Testis (tissue), 3 donors: ENCODE measurements around the gene ZNF185. TPM values are rescaled to one million over a fixed set of nuclear protein-coding genes. Genes with fewer than 3 reads are reported as not detected.

Experiments
- DNase-seq: peaks from one replicate; pipeline ENCODE4 v3.0.0-alpha.2; 2019
- H3K27ac ChIP-seq, 2 donors: fragments of 200-600 bp; sonication (generic); one replicate each; pipeline ENCODE4 v1.5.1; 2019
- H3K27me3 ChIP-seq: fragments of 200-600 bp; sonication (generic); one replicate; pipeline ENCODE4 v1.5.1; 2019
- H3K36me3 ChIP-seq: fragments of 200-600 bp; sonication (generic); one replicate; pipeline ENCODE4 v1.5.1; 2017; ENCODE audit warnings: low read depth; ENCODE audit errors: missing control alignments
- H3K4me1 ChIP-seq: fragments of 200-600 bp; sonication (generic); one replicate; pipeline ENCODE4 v1.5.1; 2019
- H3K4me3 ChIP-seq, 2 donors: fragments of 200-600 bp; sonication (generic); one replicate each; pipeline ENCODE4 v1.5.1; 2017 to 2019
- H3K9me3 ChIP-seq: fragments of 200-600 bp; sonication (generic); one replicate; pipeline ENCODE4 v1.5.1; 2017
- CTCF ChIP-seq, 3 experiments: fragments of 450-650 bp in 2 of 3; fragments of 200-600 bp in 1 of 3; sonication (generic) in 1 of 3; IDR thresholded peaks; one replicate each; pipeline ENCODE4 v1.5.1; 2016 to 2019; ENCODE audit warnings: antibody characterized with exemption in 3 of 3, mild to moderate bottlenecking in 2 of 3, moderate library complexity in 1 of 3
- POLR2A ChIP-seq: fragments of 450-650 bp; IDR thresholded peaks from one replicate; pipeline ENCODE4 v1.6.1; 2017; ENCODE audit warnings: antibody characterized with exemption, mild to moderate bottlenecking, moderate library complexity
- WGBS, 2 donors: methylation state at CpG; one replicate each; pipeline ENCODE4 v1.1.5; 2018; 5-methylcytosine and 5-hydroxymethylcytosine counted together
- intact Hi-C: fragments of 100-400 bp; cut with DNase I; formaldehyde crosslinking; loops from one replicate; pipeline ENCODE4 v1.15.1; 2023; ENCODE audit warnings: low total_unique reads
- polyA plus RNA-seq: library from polyadenylated mRNA; stranded (reverse); fragments of 350-450 nt; fragmentation: Illumina TruSeq; extraction: RNeasy Lipid Tissue Mini Kit (QIAGEN cat#74804); gene quantifications from one replicate; pipeline ENCODE4 v1.2.3, GENCODE V29; 2014; ENCODE audit warnings: low read depth, low replicate concordance; ENCODE audit not compliant: insufficient read depth
- total RNA-seq, 2 donors: library from RNA; depleted of rRNA; stranded (reverse); fragments of >200 nt; gene quantifications; one replicate each; pipeline ENCODE4 v1.2.3, GENCODE V29; 2016

Gene ZNF185
- total and polyA plus RNA-seq, 3 donors from 2014 or later = 5.9 to 11.1 (median 6.9) TPM

GRCh38 chrX:152946681-152947080 lies 48.8 kb downstream of the ZNF185 start:
- intact Hi-C loops = no loop called here
- DNase-seq = no peak
- Histone ChIP-seq H3K27ac (no peak overlapping the region), H3K4me3 (no peak overlapping the region), H3K27me3 (no peaks in the 10 kb centered on the region), H3K36me3 (no peaks in the 10 kb centered on the region), H3K9me3 (no peaks in the 10 kb centered on the region), H3K4me1 (no peaks in the 10 kb centered on the region)
- TF ChIP-seq CTCF (IDR thresholded peaks at IDR 0.05) = no peak
- TF ChIP-seq POLR2A = no peak
- 90% methylated on average over 5 of the region's 6 CpGs; no CpG with 5 or more reads in 1 of the 2 donors for WGBS, 2 donors

Other genes starting within 250 kb of the ZNF185 start
- 10 to 100 TPM; 16.0 to 16.3 TPM for gene MAGEA3, start 199.3 kb upstream of the ZNF185 start, total RNA-seq
- gene MAGEA3, start 199.3 kb upstream of the ZNF185 start, polyA plus RNA-seq = 16.1 TPM
- under 1 TPM in 1 of 2 donors, not detected in 1; 0.50 TPM for gene CSAG2, start 188.8 kb upstream of the ZNF185 start, total RNA-seq
- gene CSAG2, start 188.8 kb upstream of the ZNF185 start, polyA plus RNA-seq = not detected
- 1 to 10 TPM; 2.1 to 8.6 TPM for gene MAGEA2B, start 183.4 kb upstream of the ZNF185 start, total RNA-seq
- gene MAGEA2B, start 183.4 kb upstream of the ZNF185 start, polyA plus RNA-seq = 4.9 TPM
- under 1 TPM in 1 of 2 donors, not detected in 1; 0.50 TPM for gene CSAG1, start 164.3 kb upstream of the ZNF185 start, total RNA-seq
- 3.3 TPM for gene CSAG1, start 164.3 kb upstream of the ZNF185 start, polyA plus RNA-seq
- gene MAGEA12, start 164.3 kb upstream of the ZNF185 start, total RNA-seq = 10 to 100 TPM in 1 of 2 donors, 1 to 10 TPM in 1; 8.9 to 11.4 TPM
- gene MAGEA12, start 164.3 kb upstream of the ZNF185 start, polyA plus RNA-seq = 5.6 TPM
- gene MAGEA2, start 144.2 kb upstream of the ZNF185 start, total RNA-seq = 1 to 10 TPM; 6.1 to 9.2 TPM
- gene MAGEA2, start 144.2 kb upstream of the ZNF185 start, polyA plus RNA-seq = 6.2 TPM
- 1 to 10 TPM; 1.9 to 6.0 TPM for gene CSAG3, start 138.8 kb upstream of the ZNF185 start, total RNA-seq
- 6.0 TPM for gene CSAG3, start 138.8 kb upstream of the ZNF185 start, polyA plus RNA-seq
- gene MAGEA6, start 128.4 kb upstream of the ZNF185 start, total RNA-seq = 10 to 100 TPM; 11.0 to 11.3 TPM
- gene MAGEA6, start 128.4 kb upstream of the ZNF185 start, polyA plus RNA-seq = 13.4 TPM
- gene CETN2, start 67.3 kb upstream of the ZNF185 start, total RNA-seq = 10 to 100 TPM; 27.0 to 32.4 TPM
- gene CETN2, start 67.3 kb upstream of the ZNF185 start, polyA plus RNA-seq = 43.8 TPM
- 10 to 100 TPM; 14.6 to 17.9 TPM for gene NSDHL, start 67.0 kb upstream of the ZNF185 start, total RNA-seq
- 20.0 TPM for gene NSDHL, start 67.0 kb upstream of the ZNF185 start, polyA plus RNA-seq
- gene PNMA5, start 96.0 kb downstream of the ZNF185 start, total RNA-seq = 10 to 100 TPM; 13.0 to 13.9 TPM
- 15.8 TPM for gene PNMA5, start 96.0 kb downstream of the ZNF185 start, polyA plus RNA-seq
- gene PNMA3, start 158.4 kb downstream of the ZNF185 start, total RNA-seq = 10 to 100 TPM; 28.2 to 35.0 TPM
- 26.2 TPM for gene PNMA3, start 158.4 kb downstream of the ZNF185 start, polyA plus RNA-seq
- 1 to 10 TPM; 3.7 to 4.0 TPM for gene PNMA6A, start 174.4 kb downstream of the ZNF185 start, total RNA-seq
- 4.2 TPM for gene PNMA6A, start 174.4 kb downstream of the ZNF185 start, polyA plus RNA-seq